GM19463 (cell line): Measurements from ENCODE around the gene THBS1.

Source experiments
- ATAC-seq: cut with Tn5 transposase; IDR thresholded peaks from one replicate; pipeline ENCODE4 v1.9.1; 2021; ENCODE audit warnings: mild to moderate bottlenecking, moderate library complexity; ENCODE audit not compliant: unreplicated experiment

THBS1 gene

DNA sequence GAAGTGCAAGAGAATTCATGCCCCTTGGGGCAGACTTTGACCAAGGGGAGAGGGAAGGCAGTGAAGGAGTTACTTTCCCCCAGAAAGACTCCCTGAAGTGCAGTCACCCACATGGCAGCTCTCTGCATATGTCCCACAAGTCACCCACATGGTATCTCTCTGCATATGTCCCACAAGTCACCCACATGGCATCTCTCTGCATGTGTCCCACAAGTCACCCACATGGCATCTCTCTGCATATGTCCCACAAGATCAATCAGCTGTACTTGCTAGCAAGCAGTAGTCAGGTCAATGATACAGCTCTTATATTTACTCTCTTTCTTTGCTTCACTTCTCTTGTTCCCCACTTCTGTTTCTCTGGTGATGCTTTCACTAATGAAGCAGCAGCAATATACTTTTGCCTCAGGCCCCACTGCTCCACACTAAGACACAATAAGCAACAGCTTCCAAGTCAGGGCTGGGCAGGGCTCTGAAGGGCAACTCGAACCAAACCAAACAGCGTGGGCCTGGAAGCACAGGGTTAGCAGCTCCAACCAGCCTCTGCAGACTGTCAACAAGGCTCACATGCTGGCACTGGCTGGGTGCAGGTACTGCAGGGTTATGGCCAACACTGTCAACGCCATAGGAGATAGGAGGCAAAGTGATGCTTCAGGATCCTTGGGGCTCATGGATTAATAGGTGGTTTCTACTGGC lies 46.7 kb downstream of the THBS1 start:
- no peak for ATAC-seq

DNA sequence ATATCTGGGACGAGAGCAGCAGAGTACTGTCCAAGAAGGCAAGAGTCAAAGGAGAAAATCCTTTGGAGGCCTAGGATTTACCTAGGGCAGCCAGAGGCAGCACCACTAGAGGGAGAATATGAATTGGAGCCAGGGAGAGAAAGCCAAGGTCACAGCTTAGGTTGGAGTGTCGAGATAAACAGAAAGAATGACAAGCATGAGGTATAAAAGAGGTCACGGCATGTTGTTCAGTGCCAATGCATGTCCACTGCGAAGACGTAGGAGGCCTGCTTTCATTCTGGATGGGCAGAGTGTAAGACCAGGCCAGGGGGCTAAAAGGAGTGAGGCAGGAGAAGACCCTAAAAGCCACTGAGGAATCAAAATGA lies 47.2 kb downstream of the THBS1 start:
- no peak for ATAC-seq

DNA sequence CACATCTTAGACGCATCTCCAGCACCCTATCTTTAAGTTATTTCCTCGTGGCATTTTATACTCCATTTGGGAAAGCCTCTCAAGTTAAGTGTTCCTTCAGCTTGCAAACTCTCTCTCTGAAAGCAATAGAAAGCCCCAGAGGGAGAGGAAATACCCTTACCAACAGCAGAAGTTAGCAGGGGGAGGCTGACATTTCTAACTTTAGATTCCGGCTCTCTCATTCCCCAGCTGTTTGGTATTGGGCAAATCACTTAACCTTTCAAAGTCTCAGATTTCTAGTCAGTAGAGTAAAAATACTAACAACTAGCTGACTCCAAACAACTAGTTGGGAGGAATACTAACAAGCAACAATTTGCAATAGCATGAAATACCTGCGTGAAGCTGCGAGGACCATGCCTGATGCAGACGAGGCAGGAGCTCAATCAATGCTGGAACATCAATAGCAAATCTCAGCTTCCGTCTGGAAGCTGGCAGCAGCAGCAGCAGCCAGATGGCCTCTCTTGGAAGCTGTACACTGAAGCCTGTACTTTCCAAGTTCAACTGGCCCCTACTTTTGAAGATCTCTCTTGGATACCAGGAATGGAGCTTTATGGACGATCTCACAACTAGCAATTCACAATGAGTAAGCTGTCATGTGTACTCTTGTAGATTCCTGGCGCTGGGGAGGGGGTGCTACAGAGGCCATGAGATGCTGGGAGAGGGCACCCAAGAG lies 47.8 kb downstream of the THBS1 start:
- ATAC-seq: no peak

DNA sequence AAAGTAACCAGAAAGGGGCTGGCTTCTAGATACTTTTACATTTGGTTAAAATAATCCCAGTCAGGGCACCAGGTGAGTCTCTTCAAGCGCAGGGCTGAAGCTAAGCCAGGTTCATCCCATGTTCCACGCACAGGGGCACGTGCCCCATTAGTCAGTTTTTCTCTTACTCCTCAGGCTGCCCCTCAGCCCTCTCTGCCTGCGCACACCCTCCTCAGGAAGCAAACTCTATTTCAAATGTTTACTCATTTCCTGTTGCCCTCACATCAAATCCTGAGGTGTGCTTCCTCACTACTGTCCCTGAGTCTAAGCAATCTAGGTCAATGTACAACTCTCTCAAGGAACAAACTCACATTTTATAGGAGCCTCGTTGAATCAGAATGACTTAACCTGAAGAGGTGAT lies 48.5 kb downstream of the THBS1 start:
- ATAC-seq: peak; percentile 32

DNA sequence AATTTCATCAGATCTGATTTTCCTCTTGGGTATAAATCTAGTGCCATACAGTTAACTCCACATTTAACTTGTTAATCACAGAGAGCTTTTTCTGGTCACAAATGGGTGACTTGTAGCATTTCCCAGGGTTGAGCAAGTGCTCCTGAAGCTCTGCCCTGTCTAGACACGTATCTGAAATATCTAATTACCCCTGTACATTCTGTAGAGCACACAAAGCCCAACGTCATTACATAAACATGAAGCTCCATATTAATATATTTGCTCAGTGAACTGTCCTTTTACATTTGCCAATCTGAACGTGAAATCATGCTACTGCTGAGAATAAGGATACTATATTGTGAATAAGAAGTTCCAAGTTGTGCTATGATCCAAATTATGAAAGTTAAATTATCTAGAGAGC lies 49.0 kb downstream of the THBS1 start:
- ATAC-seq: no peak

DNA sequence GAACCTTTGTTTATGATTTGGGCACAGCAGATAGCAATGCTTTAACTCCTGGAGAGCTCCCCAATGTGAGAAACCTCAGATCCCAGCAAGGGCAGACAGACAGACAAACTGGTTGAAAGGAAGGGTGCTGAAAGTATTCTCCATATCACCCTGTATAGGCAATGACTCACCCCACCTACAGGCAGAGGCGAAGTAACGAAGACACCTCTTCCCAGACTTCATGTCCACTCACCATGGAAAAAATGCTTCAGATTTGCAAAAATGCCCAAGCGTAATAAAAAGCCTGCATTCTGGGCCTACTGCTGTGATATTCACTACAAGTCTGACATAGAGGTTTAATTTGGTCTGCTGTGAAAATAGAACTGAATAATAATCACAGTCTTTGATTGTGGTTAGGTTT lies 50.5 kb downstream of the THBS1 start:
- ATAC-seq: no peak

DNA sequence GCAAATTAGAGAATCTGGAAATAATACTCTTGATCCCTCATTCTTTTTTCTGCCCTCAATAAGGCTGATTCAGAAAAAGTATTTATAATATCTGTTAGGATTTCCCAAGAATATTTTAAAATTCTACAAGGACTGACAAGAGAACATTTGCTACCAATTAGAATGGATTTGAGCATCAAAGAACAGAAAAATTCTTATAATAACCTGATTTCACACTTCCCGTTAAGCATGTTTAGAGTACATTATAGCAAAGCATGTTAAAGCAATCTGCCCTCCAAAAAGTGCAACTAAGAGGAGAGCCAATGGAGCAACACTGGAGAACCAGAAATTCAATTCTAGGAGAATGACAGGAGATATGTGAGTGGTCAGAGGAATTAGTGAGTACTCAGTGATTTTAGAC lies 57.2 kb downstream of the THBS1 start:
- no peak for ATAC-seq

DNA sequence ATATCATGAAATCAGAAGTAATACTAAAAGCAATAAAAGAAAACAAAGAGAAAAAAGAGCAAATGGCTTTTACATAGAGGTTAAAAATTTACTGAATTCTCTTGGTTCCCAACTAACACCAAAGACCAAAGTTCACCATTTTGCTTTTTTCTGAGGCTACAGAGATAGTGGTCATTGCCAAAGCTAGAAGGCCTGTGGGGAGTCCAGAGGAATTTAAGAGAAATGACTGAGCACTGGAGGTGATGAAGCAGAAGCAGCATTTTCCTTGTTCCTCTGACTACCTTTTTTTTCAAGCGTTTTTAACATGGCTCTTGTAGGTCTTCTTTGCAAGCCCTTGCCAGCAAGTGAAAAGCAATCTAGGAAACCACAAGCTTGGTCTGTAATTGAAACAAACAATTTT lies 58.2 kb downstream of the THBS1 start:
- no peak for ATAC-seq

DNA sequence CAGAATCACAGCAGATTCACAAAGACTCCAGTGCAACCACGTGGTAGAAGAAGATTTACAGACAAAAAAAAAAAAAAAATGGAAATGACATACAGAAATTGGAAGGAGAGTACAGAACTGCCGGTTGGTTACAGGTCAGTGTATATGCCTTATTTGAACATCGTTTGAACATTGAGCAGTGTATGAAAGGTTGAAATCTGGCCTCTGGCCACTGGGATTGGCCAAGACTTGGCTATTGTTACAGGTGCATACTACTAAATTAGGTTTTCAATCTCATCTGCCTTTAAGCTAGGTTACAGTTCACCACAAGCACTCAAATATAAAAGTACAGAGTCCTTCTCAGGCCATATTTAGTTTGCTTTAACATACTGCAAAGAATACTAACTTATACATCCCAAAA lies 59.8 kb downstream of the THBS1 start:
- no peak for ATAC-seq

DNA sequence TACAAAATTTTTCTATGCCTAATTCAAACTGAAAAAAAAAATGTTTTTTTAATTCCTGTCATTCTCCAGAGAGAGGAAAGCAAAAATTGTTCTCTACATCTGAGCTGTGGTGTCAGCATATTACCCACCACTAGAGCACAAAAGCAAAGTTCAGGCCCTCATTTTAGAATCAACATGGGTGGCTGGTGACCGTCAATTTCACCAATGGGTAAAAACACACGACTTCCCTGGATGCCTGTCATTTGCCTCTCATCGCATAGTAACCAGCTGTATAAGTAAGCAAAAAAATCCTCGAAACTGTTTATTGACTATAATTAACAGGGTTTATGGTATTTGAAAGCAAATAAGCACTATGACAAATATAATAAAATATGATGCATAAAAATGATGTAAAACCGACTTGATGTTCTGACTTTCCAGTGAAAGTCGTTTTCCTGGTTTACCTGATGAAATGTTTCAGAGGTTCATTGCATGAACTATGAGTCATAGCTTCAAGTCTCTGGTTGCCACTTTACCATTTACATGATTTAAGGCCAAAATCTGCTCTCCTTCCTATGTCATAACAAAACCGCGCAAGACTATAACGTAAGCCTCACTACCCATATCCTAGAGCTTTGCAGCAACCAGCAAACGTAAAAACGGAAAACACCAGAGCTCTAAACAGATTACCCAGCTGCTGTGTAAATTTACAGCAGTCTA lies 60.5 kb downstream of the THBS1 start:
- ATAC-seq: no peak

DNA sequence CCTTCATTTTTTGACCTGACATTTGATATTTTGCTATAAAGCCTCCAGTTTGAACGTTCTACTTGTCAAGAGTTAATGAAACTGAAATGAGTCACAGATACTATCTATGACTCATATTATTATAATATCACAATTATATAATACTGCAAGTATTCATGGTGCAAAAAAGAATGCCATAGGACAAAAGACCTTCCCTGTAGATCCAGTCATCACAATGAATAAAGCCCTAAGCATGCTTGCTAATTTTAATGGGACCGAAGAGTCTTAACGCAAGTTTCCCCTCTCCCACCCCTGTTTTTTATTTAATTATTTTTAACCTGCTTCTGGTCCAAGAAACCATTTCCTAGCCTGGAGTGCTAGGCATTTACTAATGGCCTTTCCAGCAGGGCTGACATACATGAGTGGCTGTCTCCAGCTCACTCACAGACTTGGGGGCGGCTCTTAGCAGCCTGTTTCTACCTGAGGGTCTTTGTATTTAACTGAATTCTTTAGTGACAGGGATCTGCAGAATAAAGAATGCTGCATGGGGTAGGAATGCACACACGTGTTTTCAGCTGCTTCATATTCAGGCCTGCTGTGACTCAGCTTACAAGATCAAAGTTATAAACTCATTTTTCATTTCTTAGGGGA lies 61.2 kb downstream of the THBS1 start:
- no peak for ATAC-seq

DNA sequence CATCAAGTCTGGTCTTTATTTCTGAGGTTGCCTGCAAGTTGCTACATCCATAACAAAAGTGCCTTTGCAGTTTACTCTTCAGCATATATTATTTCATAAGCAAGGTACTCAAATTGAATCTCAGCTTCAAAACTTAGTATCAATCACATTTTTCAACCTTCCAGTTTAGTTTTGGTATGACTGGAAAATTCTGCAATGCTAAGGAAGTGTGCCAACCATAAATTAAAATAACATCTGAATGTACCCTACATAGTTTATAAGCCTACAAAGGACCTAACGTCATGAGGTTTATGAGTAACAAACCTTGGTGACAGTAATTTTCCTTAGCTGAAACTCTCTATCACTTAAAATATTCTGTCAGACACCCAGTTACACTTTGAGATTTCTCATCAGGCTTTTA lies 62.8 kb downstream of the THBS1 start:
- ATAC-seq: no peak

DNA sequence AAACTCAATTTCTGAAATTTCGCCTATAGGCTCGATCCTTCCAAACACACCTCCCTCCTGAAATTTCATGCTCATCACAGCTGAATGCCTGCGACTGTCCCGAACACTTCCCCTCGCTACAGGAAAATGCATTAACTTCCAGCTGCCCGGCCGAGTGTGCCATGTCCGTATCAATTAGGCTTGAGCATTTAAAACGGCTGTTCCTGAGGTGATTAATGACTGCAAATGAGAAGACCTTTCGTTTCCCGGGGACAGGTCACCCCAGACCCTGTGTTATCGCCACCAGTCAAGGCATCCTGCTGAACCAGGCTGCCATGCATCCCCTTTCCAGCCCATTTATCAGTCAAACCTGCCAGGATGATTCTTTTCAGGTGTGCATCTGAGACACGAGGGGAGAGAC lies 63.3 kb downstream of the THBS1 start:
- no peak for ATAC-seq

DNA sequence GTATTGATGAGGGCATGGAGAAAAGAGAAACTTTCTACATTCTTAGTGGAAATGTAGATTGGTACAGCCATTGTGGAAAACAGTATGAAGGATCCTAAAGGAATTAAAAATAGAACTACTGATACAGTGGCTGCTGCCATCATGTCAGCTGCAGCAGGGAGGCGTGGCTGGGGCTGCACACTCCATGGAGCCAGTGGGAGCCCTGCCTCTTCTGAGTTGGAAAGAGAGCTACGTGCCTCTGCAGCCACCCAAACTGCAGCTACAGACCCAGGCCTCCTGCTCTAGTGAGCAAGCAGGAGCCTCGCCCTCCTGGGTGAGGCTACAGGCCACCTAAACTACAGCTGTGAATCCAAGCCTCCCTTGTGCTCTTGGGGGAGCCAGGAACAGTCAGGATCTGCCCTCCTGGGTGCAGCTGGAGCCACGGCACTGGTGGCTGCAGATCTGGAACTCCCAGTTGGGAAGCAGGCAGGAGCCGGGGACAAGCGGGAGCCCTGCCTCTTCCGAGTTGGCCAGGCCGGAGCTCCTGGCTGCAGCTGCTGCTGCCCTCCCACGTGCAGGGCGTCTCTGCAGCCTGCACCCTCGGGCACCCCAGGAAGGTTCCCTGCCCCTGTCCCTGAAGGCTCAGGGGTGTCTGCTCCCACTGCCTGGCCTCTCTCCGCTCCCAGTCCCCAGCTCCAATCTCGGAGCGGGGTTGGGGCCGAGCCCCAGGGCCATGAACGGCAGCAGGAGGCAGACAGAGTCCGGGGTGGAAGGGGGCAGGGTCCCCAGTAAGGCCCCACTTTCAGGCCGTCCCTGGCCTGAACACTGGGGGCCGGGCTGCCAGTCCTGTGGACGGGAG lies 64.5 kb downstream of the THBS1 start:
- no peak for ATAC-seq

DNA sequence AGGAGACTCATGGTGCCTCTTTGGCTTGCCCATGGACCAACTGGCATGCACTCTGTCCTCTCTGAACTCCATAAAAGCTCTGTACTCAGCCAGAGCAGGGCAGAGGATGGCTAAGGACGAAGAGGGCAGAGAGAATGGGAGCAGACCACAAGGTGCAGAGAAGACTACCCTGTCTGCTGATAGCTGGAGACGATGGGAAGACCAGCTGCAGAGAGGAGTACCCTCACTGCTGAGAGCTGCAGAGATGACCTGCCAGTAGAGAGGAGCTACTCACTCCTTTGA lies 65.0 kb downstream of the THBS1 start:
- ATAC-seq: no peak

DNA sequence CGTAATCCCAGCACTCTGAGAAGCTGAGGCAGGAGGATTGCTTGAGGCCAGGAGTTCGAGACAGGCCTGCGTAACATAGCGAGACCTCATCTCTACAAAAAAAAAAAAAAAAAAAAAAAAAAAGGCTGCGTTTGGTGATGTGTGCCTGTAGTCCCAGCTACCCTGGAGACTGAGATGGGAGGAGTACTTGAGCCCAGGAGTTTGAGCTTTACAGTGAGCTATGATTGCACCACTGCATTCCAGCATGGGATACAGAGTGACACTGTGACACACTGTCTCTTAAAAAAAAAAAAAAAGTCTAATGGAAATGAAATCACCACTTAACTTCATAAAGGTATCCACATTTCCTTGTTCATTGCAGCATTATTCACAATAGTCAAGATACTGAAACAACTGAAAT lies 65.5 kb downstream of the THBS1 start:
- ATAC-seq: no peak
